ENCODE data around the gene TNIK.
"Not testable (repeated sequence)": the region's sequence is repeated elsewhere in the genome, so short reads cannot be mapped to it uniquely, and the experiment has no call there.

Gene TNIK

GRCh38 chr3:171155122-171155700, 305.0 kb downstream of the TNIK start:
- DNase-seq, result no peak

GRCh38 chr3:171150945-171151344, 309.3 kb downstream of the TNIK start:
- DNase-seq, result no peak

GRCh38 chr3:171149526-171150116, 310.6 kb downstream of the TNIK start:
- no peak for DNase-seq

GRCh38 chr3:171145798-171146197, 314.4 kb downstream of the TNIK start:
- DNase-seq, result no peak

- DNase-seq, result no peak
Observed at GRCh38 chr3:171142985-171143384, 317.2 kb downstream of the TNIK start.

GRCh38 chr3:171140246-171140645, 320.0 kb downstream of the TNIK start:
- no peak for DNase-seq

GRCh38 chr3:171138027-171138426, 322.2 kb downstream of the TNIK start:
- DNase-seq, result no peak

- DNase-seq, result no peak
Observed at GRCh38 chr3:171135549-171135948, 324.7 kb downstream of the TNIK start.

- no peak for DNase-seq
Observed at GRCh38 chr3:171133796-171134569, 326.2 kb downstream of the TNIK start.

- no peak for DNase-seq
Observed at GRCh38 chr3:171133337-171133736, 326.9 kb downstream of the TNIK start.

- no peak for DNase-seq
Observed at GRCh38 chr3:171132873-171133272, 327.3 kb downstream of the TNIK start.

GRCh38 chr3:171129827-171130226, 330.4 kb downstream of the TNIK start:
- DNase-seq, result no peak

GRCh38 chr3:171127611-171128010, 332.6 kb downstream of the TNIK start:
- no peak for DNase-seq

GRCh38 chr3:171126478-171127209, 333.6 kb downstream of the TNIK start:
- DNase-seq, result no peak

GRCh38 chr3:171125010-171125409, 335.2 kb downstream of the TNIK start:
- DNase-seq, result no peak

GRCh38 chr3:171123915-171124314, 336.3 kb downstream of the TNIK start:
- no peak for DNase-seq

GRCh38 chr3:171122861-171123260, 337.3 kb downstream of the TNIK start:
- DNase-seq, result no peak

GRCh38 chr3:171122240-171122639, 338.0 kb downstream of the TNIK start:
- DNase-seq, result no peak

- DNase-seq, result no peak
Observed at GRCh38 chr3:171121801-171122200, 338.4 kb downstream of the TNIK start.

GRCh38 chr3:171119402-171119801, 340.8 kb downstream of the TNIK start:
- DNase-seq, result not testable (repeated sequence)

GRCh38 chr3:171118993-171119392, 341.2 kb downstream of the TNIK start:
- DNase-seq, result not testable (repeated sequence)

- no peak for DNase-seq
Observed at GRCh38 chr3:171116824-171117395, 343.3 kb downstream of the TNIK start.

- DNase-seq, result no peak
Observed at GRCh38 chr3:171116365-171116764, 343.8 kb downstream of the TNIK start.

All from activated effector memory CD4-positive, alpha-beta T cell treated with Interleukin-2 at 50 U/mL for 16 hours (primary cell).